ENCODE measurements around the gene CTTNBP2. TPM values are rescaled to one million over a fixed set of nuclear protein-coding genes. Genes with fewer than 3 reads are reported as not detected.

The CTTNBP2 gene
- total and polyA plus RNA-seq, 2 donors (not counting 1 experiment from before 2014, with no cell fraction given) = 0.04 to 0.27 TPM

GRCh38 chr7:117907049-117907640 is 33.9 kb upstream of the CTTNBP2 start:
- H3K27ac ChIP-seq (ENCODE audit: low read length in 2 of 2) = no peak overlapping the region
- H4K20me1 ChIP-seq (ENCODE audit: control insufficient read depth, insufficient read depth, low read length, poor library complexity, severe bottlenecking) = no peaks in the 10 kb centered on the region
- no peaks in the 10 kb centered on the region for H3K9me3 Mint-ChIP-seq (ENCODE audit: insufficient read depth)
- H3K27me3 Mint-ChIP-seq = no peaks in the 10 kb centered on the region
- intact Hi-C loops (cut with micrococcal nuclease) = no loop called here
- no peak overlapping the region for H3K4me2 ChIP-seq (replicated peaks; ENCODE audit: low read depth, low read length, poor library complexity, severe bottlenecking)
- no peak overlapping the region for H3K4me3 ChIP-seq (ENCODE audit: control extremely low read depth in 1 of 5, extremely low read depth in 1 of 5, insufficient read depth in 1 of 5, low read depth in 2 of 5, low read length in 4 of 5)
- TF ChIP-seq CTCF (IDR thresholded peaks at IDR 0.05) = no peak
- no peak for TF ChIP-seq EZH2 (IDR thresholded peaks at IDR 0.05; ENCODE audit: borderline replicate concordance, insufficient read depth, low read depth, low read length, poor library complexity, severe bottlenecking)
- ChIA-PET CTCF (no interaction called here), POLR2A (no interaction called here)
- no peak overlapping the region for H3K9ac ChIP-seq (ENCODE audit: low read length)
- no peaks in the 10 kb centered on the region for H3K27me3 ChIP-seq (replicated peaks in 1 of 4; ENCODE audit: control extremely low read depth in 1 of 4, control insufficient read depth in 3 of 4, insufficient read depth in 4 of 4, low read length in 3 of 4)
- no peaks in the 10 kb centered on the region for H3K4me1 Mint-ChIP-seq
- no peaks in the 10 kb centered on the region for H3K36me3 ChIP-seq (replicated peaks in 1 of 2; ENCODE audit: control extremely low read depth in 1 of 2, control insufficient read depth in 1 of 2, extremely low read depth in 1 of 2, insufficient read depth in 2 of 2, low read length in 1 of 2)
- ATAC-seq (ENCODE audit: low read depth) (no peak), DNase-seq (no peak)
- no peak overlapping the region for H3K4me3 Mint-ChIP-seq
- no peaks in the 10 kb centered on the region for H3K79me2 ChIP-seq (ENCODE audit: control insufficient read depth, insufficient read depth, low read length)
- WGBS (ENCODE audit: insufficient coverage) = 98% methylated on average over 4 of the region's 4 CpGs
- no peaks in the 10 kb centered on the region for H3K4me1 ChIP-seq (ENCODE audit: control insufficient read depth in 2 of 2, insufficient read depth in 2 of 2, low read length in 2 of 2)
- H2AFZ ChIP-seq (ENCODE audit: insufficient read depth, low read depth, low read length, poor library complexity, severe bottlenecking) = no peak overlapping the region
- no peaks in the 10 kb centered on the region for H3K9me3 ChIP-seq (ENCODE audit: control extremely low read depth in 1 of 3, control insufficient read depth in 2 of 3, insufficient read depth in 1 of 3, low read length in 2 of 3)
- no peak overlapping the region for H3K27ac Mint-ChIP-seq

GRCh38 chr7:117902314-117902889 is 29.2 kb upstream of the CTTNBP2 start:
- no peaks in the 10 kb centered on the region for H3K27me3 ChIP-seq (replicated peaks in 1 of 4; ENCODE audit: control extremely low read depth in 1 of 4, control insufficient read depth in 3 of 4, insufficient read depth in 4 of 4, low read length in 3 of 4)
- no peaks in the 10 kb centered on the region for H3K27me3 Mint-ChIP-seq
- H3K36me3 ChIP-seq (replicated peaks in 1 of 2; ENCODE audit: control extremely low read depth in 1 of 2, control insufficient read depth in 1 of 2, extremely low read depth in 1 of 2, insufficient read depth in 2 of 2, low read length in 1 of 2) = no peaks in the 10 kb centered on the region
- no peaks in the 10 kb centered on the region for H3K9me3 ChIP-seq (ENCODE audit: control extremely low read depth in 1 of 3, control insufficient read depth in 2 of 3, insufficient read depth in 1 of 3, low read length in 2 of 3)
- POLR2A ChIA-PET = no interaction called here
- H3K9ac ChIP-seq (ENCODE audit: low read length) = no peak overlapping the region
- ATAC-seq (ENCODE audit: low read depth) (no peak), DNase-seq (no peak)
- CTCF ChIA-PET = interaction anchor here (0.8 kb wide), 1 partner anchor 10 kb away, joined by 3 read pairs; no protein-coding TSS in a partner anchor
- no peaks in the 10 kb centered on the region for H3K79me2 ChIP-seq (ENCODE audit: control insufficient read depth, insufficient read depth, low read length)
- no peak overlapping the region for H3K4me2 ChIP-seq (replicated peaks; ENCODE audit: low read depth, low read length, poor library complexity, severe bottlenecking)
- H3K27ac Mint-ChIP-seq = no peak overlapping the region
- TF ChIP-seq CTCF (IDR thresholded peaks at IDR 0.05) (no peak), EZH2 (IDR thresholded peaks at IDR 0.05; ENCODE audit: borderline replicate concordance, insufficient read depth, low read depth, low read length, poor library complexity, severe bottlenecking) (no peak)
- H3K4me1 ChIP-seq (ENCODE audit: control insufficient read depth in 2 of 2, insufficient read depth in 2 of 2, low read length in 2 of 2) = no peaks in the 10 kb centered on the region
- WGBS (ENCODE audit: insufficient coverage) = no CpG with 5 or more reads among the region's 5 CpGs
- H4K20me1 ChIP-seq (ENCODE audit: control insufficient read depth, insufficient read depth, low read length, poor library complexity, severe bottlenecking) = no peaks in the 10 kb centered on the region
- H3K4me1 Mint-ChIP-seq = no peaks in the 10 kb centered on the region
- no peaks in the 10 kb centered on the region for H3K9me3 Mint-ChIP-seq (ENCODE audit: insufficient read depth)
- H3K4me3 ChIP-seq (ENCODE audit: control extremely low read depth in 1 of 5, extremely low read depth in 1 of 5, insufficient read depth in 1 of 5, low read depth in 2 of 5, low read length in 4 of 5) = no peak overlapping the region
- no peak overlapping the region for H3K4me3 Mint-ChIP-seq
- H3K27ac ChIP-seq (ENCODE audit: low read length in 2 of 2) = no peak overlapping the region
- H2AFZ ChIP-seq (ENCODE audit: insufficient read depth, low read depth, low read length, poor library complexity, severe bottlenecking) = no peak overlapping the region
- intact Hi-C loops (cut with micrococcal nuclease) = no loop called here
